Heart left ventricle (tissue), 13 donors: Measurements from ENCODE around the gene DRG1.

Source experiments
- CTCF ChIP-seq, 12 donors: fragments of 200-600 bp; sonication (generic) in 4 of 12; IDR thresholded peaks; one replicate each; pipeline versions ENCODE4 v1.5.0 to v1.8.0; 2018 to 2022; ENCODE audit warnings: antibody characterized with exemption in 12 of 12, mild to moderate bottlenecking in 5 of 12
- POLR2A ChIP-seq, 2 donors: fragments of 450-650 bp; IDR thresholded peaks; one replicate each; pipeline ENCODE4 v1.6.1; 2017; ENCODE audit warnings: antibody characterized with exemption in 2 of 2, mild to moderate bottlenecking in 2 of 2, moderate library complexity in 2 of 2
- donor health status: ischemic (EF 13 %, LVEDD 7.1; RV severe dilation, severe dysfunction).
- donor health status: DM: no; HTN: yes; CAD: no.
- donor health status: DM: no; HTN: no; CAD: no.
- donor health status: ischemic (EF 25% LVEDD 6.9; RV normal size, moderate dysfunction).
- donor health status: ischemic (EF 25% LVEDD 5.7; RV mildly dilated, moderate dysfunction).
- donor health status: ischemic (EF 35%, LVEDD 5.7; RV mildly dilated, moderate dysfunction).
- donor health status: nonischemic (EF 11% LVEDD 7.7; RV severe dilation, severe dysfunction).
- donor health status: DM: yes; HTN: yes; CAD: no.
- donor health status: PGD.
- donor health status: ischemic (EF 29% LVEDD 5.4; RV normal size, mild dysfunction).
- donor health status: nonischemic (EF 23%, LVEDD 6.1; RV moderate dilation, normal function).

GRCh38 chr22:31474743-31475142 is 75.3 kb downstream of the DRG1 start:
- no peak for TF ChIP-seq CTCF (IDR thresholded peaks at IDR 0.05)
- TF ChIP-seq POLR2A (IDR thresholded peaks at IDR 0.05) = no peak
